ENCODE measurements around the gene PDE3B.
"Not testable (repeated sequence)": the region's sequence is repeated elsewhere in the genome, so short reads cannot be mapped to it uniquely, and the experiment has no call there.

The PDE3B gene

GRCh38 chr11:14773755-14774154, 130.2 kb downstream of the PDE3B start:
- TF ChIP-seq ARNTL (CRISPR knock-in tag; IDR thresholded peaks at IDR 0.05; ENCODE audit: borderline replicate concordance, low read depth) (no peak), OSR1 (CRISPR knock-in tag; IDR thresholded peaks at IDR 0.05) (no peak), ZC3H10 (CRISPR knock-in tag; IDR thresholded peaks at IDR 0.05) (no peak), ZNF70 (CRISPR knock-in tag; IDR thresholded peaks at IDR 0.05) (no peak), ESRRG (CRISPR knock-in tag; IDR thresholded peaks at IDR 0.05) (no peak), SNAI2 (CRISPR knock-in tag; IDR thresholded peaks at IDR 0.05) (no peak), ZNF565 (CRISPR knock-in tag; conservative IDR thresholded peaks at IDR 0.05; ENCODE audit: low read depth) (no peak), TCF4 (CRISPR knock-in tag; IDR thresholded peaks at IDR 0.05; ENCODE audit: borderline replicate concordance) (no peak), ISL1 (CRISPR knock-in tag; IDR thresholded peaks at IDR 0.05) (no peak), CREB5 (CRISPR knock-in tag; IDR thresholded peaks at IDR 0.05; ENCODE audit: low read depth) (no peak)
- TF ChIP-seq, protein P1, sequence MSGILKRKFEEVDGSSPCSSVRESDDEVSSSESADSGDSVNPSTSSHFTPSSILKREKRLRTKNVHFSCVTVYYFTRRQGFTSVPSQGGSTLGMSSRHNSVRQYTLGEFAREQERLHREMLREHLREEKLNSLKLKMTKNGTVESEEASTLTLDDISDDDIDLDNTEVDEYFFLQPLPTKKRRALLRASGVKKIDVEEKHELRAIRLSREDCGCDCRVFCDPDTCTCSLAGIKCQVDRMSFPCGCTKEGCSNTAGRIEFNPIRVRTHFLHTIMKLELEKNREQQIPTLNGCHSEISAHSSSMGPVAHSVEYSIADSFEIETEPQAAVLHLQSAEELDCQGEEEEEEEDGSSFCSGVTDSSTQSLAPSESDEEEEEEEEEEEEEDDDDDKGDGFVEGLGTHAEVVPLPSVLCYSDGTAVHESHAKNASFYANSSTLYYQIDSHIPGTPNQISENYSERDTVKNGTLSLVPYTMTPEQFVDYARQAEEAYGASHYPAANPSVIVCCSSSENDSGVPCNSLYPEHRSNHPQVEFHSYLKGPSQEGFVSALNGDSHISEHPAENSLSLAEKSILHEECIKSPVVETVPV (CRISPR knock-in tag; IDR thresholded peaks at IDR 0.05): no peak
- ATAC-seq: peak; percentile 51

DNA sequence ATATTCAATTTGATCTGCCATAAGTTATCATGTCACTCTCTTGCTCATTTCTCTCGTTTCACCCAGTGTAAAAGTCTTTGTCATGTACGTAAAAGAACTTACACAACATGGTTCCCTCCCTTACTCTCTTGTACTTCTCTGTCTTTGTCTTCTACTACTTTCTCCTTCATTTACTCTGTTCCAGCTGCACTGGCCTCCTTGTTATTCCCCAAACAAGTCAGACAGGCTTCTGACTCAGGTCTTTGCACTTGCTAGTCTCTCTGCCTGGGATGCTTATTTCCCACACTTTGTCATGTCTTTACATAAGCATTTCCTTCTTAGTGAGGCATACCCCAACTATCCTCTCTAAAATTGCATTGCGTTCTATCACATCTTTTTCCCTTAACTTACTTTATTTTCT, 131.1 kb downstream of the PDE3B start:
- TF ChIP-seq CSDC2 (CRISPR knock-in tag; IDR thresholded peaks at IDR 0.05): no peak
- TF ChIP-seq ZNF70 (CRISPR knock-in tag; IDR thresholded peaks at IDR 0.05): no peak
- no peak for TF ChIP-seq ARNTL (CRISPR knock-in tag; IDR thresholded peaks at IDR 0.05; ENCODE audit: borderline replicate concordance, low read depth)
- no peak for TF ChIP-seq PATZ1 (CRISPR knock-in tag; IDR thresholded peaks at IDR 0.05; ENCODE audit: borderline replicate concordance)
- no peak for TF ChIP-seq CREB5 (CRISPR knock-in tag; IDR thresholded peaks at IDR 0.05; ENCODE audit: low read depth)
- TF ChIP-seq, protein P2, sequence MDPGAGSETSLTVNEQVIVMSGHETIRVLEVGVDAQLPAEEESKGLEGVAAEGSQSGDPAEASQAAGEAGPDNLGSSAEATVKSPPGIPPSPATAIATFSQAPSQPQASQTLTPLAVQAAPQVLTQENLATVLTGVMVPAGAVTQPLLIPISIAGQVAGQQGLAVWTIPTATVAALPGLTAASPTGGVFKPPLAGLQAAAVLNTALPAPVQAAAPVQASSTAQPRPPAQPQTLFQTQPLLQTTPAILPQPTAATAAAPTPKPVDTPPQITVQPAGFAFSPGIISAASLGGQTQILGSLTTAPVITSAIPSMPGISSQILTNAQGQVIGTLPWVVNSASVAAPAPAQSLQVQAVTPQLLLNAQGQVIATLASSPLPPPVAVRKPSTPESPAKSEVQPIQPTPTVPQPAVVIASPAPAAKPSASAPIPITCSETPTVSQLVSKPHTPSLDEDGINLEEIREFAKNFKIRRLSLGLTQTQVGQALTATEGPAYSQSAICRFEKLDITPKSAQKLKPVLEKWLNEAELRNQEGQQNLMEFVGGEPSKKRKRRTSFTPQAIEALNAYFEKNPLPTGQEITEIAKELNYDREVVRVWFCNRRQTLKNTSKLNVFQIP (CRISPR knock-in tag; IDR thresholded peaks at IDR 0.05; ENCODE audit: borderline replicate concordance, low read depth): no peak
- no peak for TF ChIP-seq TOX (CRISPR knock-in tag; IDR thresholded peaks at IDR 0.05; ENCODE audit: borderline replicate concordance)
- TF ChIP-seq ISL1 (CRISPR knock-in tag; IDR thresholded peaks at IDR 0.05): no peak
- ATAC-seq: no peak

DNA sequence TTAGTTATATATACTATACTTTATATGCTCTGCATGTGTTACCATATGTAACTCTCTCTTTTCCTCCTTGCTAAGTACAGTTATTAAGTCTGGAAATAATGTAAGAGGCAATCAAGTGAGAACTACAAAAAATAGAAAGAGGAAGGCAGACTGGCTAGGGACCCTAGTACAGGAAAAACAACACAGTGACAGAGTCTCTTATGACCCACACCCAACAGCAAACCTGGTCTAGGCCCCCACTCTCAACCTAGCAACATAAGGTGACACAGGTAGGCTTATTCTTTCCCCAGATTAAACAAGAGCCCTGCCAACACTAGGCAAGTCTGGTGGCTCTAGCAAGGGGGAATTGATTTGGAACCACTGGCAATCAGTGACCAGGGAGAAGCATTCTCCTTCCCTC, 132.3 kb downstream of the PDE3B start:
- ATAC-seq: no peak
- no peak for TF ChIP-seq TCF4 (CRISPR knock-in tag; IDR thresholded peaks at IDR 0.05; ENCODE audit: borderline replicate concordance)
- TF ChIP-seq CSDC2 (CRISPR knock-in tag; IDR thresholded peaks at IDR 0.05): no peak
- no peak for TF ChIP-seq ZC3H10 (CRISPR knock-in tag; IDR thresholded peaks at IDR 0.05)
- no peak for TF ChIP-seq OSR1 (CRISPR knock-in tag; IDR thresholded peaks at IDR 0.05)
- TF ChIP-seq, protein P1 (CRISPR knock-in tag; IDR thresholded peaks at IDR 0.05): no peak
- no peak for TF ChIP-seq SNAI2 (CRISPR knock-in tag; IDR thresholded peaks at IDR 0.05)
- TF ChIP-seq ISL1 (CRISPR knock-in tag; IDR thresholded peaks at IDR 0.05): no peak

DNA sequence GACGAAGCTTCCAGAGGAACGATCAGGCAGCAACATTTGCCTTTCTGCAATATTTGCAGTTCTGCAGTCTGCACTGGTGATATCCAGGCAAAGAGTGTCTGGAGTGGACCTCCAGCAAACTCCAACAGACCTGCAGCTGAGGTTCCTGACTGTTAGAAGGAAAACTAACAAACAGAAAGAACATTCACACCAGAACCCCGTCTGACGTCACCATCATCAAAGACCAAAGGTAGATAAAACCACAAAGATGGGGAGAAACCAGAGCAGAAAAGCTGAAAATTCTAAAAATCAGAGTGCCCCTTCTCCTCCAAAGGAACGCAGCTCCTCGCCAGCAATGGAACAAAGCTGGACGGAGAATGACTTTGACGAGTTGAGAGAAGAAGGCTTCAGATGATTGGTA, 134.9 kb downstream of the PDE3B start:
- not testable (repeated sequence) for ATAC-seq

- TF ChIP-seq CREB5 (CRISPR knock-in tag; IDR thresholded peaks at IDR 0.05; ENCODE audit: low read depth) (no peak), ZNF70 (CRISPR knock-in tag; IDR thresholded peaks at IDR 0.05) (no peak), ZFP3 (CRISPR knock-in tag; IDR thresholded peaks at IDR 0.05) (no peak), ARNTL (CRISPR knock-in tag; IDR thresholded peaks at IDR 0.05; ENCODE audit: borderline replicate concordance, low read depth) (no peak), SNAI2 (CRISPR knock-in tag; IDR thresholded peaks at IDR 0.05) (no peak)
- TF ChIP-seq, protein P1 (CRISPR knock-in tag; IDR thresholded peaks at IDR 0.05): no peak
- TF ChIP-seq, protein P2 (CRISPR knock-in tag; IDR thresholded peaks at IDR 0.05; ENCODE audit: borderline replicate concordance, low read depth): no peak
Observed at GRCh38 chr11:14783788-14784187, 140.2 kb downstream of the PDE3B start.

More at GRCh38 chr11:14783788-14784187, 140.2 kb downstream of the PDE3B start:
- no peak for ATAC-seq

Data from SK-N-SH treated with all-trans-retinoic acid at 6 μM for 48 hours (cell line).